GM19035 (cell line): ENCODE data around the gene AP1M1.
"Not testable (repeated sequence)": the region's sequence is repeated elsewhere in the genome, so short reads cannot be mapped to it uniquely, and the experiment has no call there.

Experiments used
- ATAC-seq: cut with Tn5 transposase; IDR thresholded peaks from one replicate; pipeline ENCODE4 v1.9.1; 2021; ENCODE audit not compliant: unreplicated experiment

The AP1M1 gene

GRCh38 chr19:16260160-16260811 is 62.6 kb downstream of the AP1M1 start:
- ATAC-seq: no peak

GRCh38 chr19:16260812-16261161 is 63.1 kb downstream of the AP1M1 start:
- ATAC-seq: no peak

GRCh38 chr19:16261584-16262368 is 64.1 kb downstream of the AP1M1 start:
- no peak for ATAC-seq

- ATAC-seq: no peak
These were observed 64.9 kb downstream of the AP1M1 start for GRCh38 chr19:16262618-16263017.

GRCh38 chr19:16263141-16263761 is 65.5 kb downstream of the AP1M1 start:
- ATAC-seq: no peak

- ATAC-seq: no peak
These were observed 67.5 kb downstream of the AP1M1 start for GRCh38 chr19:16265205-16265604.

GRCh38 chr19:16265890-16266585 is 68.3 kb downstream of the AP1M1 start:
- no peak for ATAC-seq

DNA sequence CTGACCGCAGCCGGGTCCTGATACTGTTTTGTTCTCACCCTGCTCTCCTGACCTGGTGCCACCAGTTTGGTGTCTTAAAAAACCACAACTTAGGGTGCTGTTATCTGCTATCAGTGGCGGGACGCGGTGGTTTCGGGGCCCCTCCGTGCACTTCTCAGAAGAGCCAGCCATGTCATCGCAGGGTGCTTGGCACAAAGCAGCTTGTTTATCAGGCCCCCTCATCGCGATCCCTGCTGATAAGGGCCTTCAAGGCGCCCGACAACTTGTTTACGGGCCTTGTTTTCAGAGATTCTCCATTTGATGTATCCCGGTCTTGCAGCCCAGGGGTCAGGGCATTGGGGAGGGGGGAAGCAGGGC is 68.9 kb downstream of the AP1M1 start:
- no peak for ATAC-seq

GRCh38 chr19:16268676-16269319 is 71.1 kb downstream of the AP1M1 start:
- no peak for ATAC-seq

DNA sequence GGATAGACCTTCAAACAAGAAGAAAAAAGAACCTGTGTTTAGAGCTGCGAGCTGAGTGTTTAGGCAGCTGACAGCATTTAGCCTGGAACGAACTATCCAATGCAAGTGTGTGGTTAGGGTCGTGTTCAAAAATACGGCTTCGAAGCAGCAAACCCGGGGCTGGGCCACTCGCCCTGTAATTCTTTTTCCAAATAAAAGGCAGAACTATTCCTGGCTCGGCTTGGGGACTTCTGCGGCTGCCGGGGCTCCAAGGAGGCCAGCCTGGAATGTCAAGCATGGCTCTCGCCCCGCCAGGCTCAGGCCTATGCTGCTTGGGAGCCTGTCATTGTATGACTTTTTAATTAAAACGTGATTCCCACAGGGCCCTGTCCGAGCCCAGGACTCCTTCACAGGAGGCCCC is 75.2 kb downstream of the AP1M1 start:
- ATAC-seq: no peak

DNA sequence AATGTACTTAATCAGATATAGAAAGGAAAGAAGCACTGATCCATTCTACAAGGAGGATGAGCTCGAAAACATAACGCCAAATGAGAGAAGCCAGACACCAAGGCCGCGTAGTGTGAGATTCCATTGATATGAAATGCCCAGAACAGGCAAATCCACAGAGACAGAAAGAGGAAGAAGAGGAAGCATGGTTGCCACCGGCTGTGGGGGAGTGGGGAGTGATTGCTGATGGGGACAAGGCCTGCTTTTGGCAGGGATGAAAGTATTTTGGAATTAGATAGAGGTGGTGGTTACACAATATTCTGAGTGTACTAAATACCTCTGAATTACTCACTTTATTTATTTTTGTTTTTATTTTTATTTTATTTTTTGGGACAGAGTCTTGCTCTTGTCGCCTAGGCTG is 76.7 kb downstream of the AP1M1 start:
- ATAC-seq: no peak

DNA sequence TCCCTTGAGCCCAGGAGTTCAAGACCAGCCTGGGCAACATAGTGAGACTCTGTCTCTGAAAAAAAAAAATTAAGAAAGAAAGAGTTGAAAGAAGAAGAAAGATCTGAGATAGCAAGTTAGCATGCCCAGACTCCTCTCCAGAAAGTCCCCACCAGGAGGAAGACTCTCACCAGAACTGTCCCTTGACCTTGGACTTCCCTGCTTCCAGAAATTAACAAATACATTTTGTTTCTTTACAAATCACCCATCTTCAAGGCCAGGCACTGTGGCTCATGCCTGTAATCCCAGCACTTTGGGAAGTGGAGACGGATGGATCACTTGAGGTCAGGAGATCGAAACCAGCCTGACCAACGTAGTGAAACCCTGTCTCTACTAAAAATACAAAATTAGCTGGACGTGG is 82.6 kb downstream of the AP1M1 start:
- no peak for ATAC-seq

DNA sequence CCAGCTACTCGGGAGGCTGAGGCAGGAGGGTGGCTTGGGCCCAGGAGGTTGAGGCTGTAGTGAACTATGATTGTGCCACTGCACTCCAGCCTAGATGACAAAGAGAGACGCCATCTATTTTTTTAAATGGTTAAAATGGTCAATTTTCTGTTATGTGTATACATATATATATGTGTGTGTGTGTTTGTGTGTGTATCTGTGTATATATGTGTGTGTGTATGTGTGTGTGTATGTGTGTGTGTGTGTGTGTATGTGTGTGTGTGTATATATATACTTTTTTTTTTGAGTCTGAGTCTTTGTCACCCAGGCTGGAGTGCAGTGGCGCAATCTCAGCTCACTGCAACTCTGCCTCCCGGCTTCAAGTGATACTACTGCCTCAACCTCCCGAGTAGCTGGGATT is 84.0 kb downstream of the AP1M1 start:
- no peak for ATAC-seq

GRCh38 chr19:16283210-16284061 is 85.7 kb downstream of the AP1M1 start:
- no peak for ATAC-seq

- no peak for ATAC-seq
These were observed 86.8 kb downstream of the AP1M1 start for GRCh38 chr19:16284505-16284904.

GRCh38 chr19:16285079-16285478 is 87.4 kb downstream of the AP1M1 start:
- not testable (repeated sequence) for ATAC-seq

- ATAC-seq: no peak
These were observed 88.2 kb downstream of the AP1M1 start for GRCh38 chr19:16285769-16286498.

GRCh38 chr19:16288544-16288943 is 90.8 kb downstream of the AP1M1 start:
- ATAC-seq: no peak

DNA sequence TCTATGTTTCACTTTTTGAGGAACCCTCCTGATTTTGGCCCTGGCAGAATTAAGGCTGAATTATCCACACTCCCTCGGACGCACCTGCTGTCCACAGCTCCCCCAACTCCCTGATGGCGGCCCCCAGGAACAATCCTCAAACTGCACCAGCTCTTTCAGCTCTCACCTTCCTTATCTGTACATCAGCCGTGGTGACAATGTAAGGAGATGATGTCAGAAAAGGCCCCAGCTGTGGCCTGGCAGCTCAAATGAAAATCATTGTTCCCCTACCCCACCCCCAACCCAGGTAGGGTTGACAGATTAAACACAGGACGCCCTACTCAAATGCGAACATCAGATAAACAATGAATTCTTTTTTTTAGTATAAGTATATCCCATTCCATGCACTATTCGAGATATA is 91.9 kb downstream of the AP1M1 start:
- ATAC-seq: no peak

- no peak for ATAC-seq
These were observed 93.0 kb downstream of the AP1M1 start for GRCh38 chr19:16290692-16291091.
